Activated naive CD4-positive, alpha-beta T cell treated with anti-CD3 and anti-CD28 coated beads for 36 hours (primary cell): Measurements from ENCODE around the gene ACY1. TPM values are rescaled to one million over a fixed set of nuclear protein-coding genes. Genes with fewer than 3 reads are reported as not detected.
A peak's percentile ranks its signal among the peaks of the same experiment; 100 is the strongest.

ENCODE experiments used
- CTCF ChIA-PET: fragments of 350-600 bp; sonication (Branson Sonifier 250); formaldehyde crosslinking; loops from one replicate; lab custom pipeline; 2021; ENCODE audit warnings: antibody characterized with exemption; lab: Charles Lee
- DNase-seq: peaks from one replicate; pipeline ENCODE4 v3.0.0-alpha.2; 2020
- H3K27ac Mint-ChIP-seq: one replicate; pipeline ENCODE4 v1.8.0; 2021; ENCODE audit warnings: mild to moderate bottlenecking, mixed read lengths
- H3K27me3 Mint-ChIP-seq: one replicate; pipeline ENCODE4 v1.8.0; 2021; ENCODE audit warnings: low read depth, mixed read lengths
- H3K36me3 Mint-ChIP-seq: one replicate; pipeline ENCODE4 v1.8.0; 2021; ENCODE audit warnings: low read depth, mixed read lengths
- H3K4me1 Mint-ChIP-seq: one replicate; pipeline ENCODE4 v1.8.0; 2021; ENCODE audit warnings: low read depth, mixed read lengths
- H3K4me3 Mint-ChIP-seq: one replicate; pipeline ENCODE4 v1.8.0; 2021; ENCODE audit warnings: mild to moderate bottlenecking, moderate library complexity, mixed read lengths
- H3K9me3 Mint-ChIP-seq: one replicate; pipeline ENCODE4 v1.8.0; 2021; ENCODE audit warnings: mixed read lengths
- intact Hi-C: fragments of 100-400 bp; cut with micrococcal nuclease; formaldehyde crosslinking; loops from one replicate; pipeline ENCODE4 v1.15.1; 2023
- total RNA-seq, 2 experiments: library from RNA; stranded (reverse); gene quantifications; one replicate each; pipeline ENCODE4 v1.2.3, GENCODE V29; 2021

Gene ACY1
- total RNA-seq, 2 experiments from 2014 or later = 62.1 to 68.9 TPM

- peaks cover 23% of the 10 kb centered on the region for H3K36me3 Mint-ChIP-seq
- peak; percentile 100 for DNase-seq
- H3K4me1 Mint-ChIP-seq = peaks cover 33% of the 10 kb centered on the region
- CTCF ChIA-PET = interaction anchor here (0.6 to 3.0 kb wide), 21 partner anchors 9 to 1547 kb away, joined by 3 to 27 read pairs (median 4); partner anchors contain the start of genes ABHD14B, ACY1, GPR62 and RPL29
- H3K27ac Mint-ChIP-seq = peak within 1 kb of the TSS; percentile 82
- no peaks in the 10 kb centered on the region for H3K9me3 Mint-ChIP-seq
- no peaks in the 10 kb centered on the region for H3K27me3 Mint-ChIP-seq
- peak within 1 kb of the TSS; percentile 88 for H3K4me3 Mint-ChIP-seq
- intact Hi-C loops = loop anchor here (1.0 to 5.0 kb wide), 13 partner anchors 14 to 551 kb away; partner anchors contain the start of genes ABHD14B, ACY1, ALAS1 and DCAF1
Observed at GRCh38 chr3:51941798-51942602, 41.3 kb upstream of the ACY1 start, which contains the start of the genes PARP3 and RRP9. Gene PARP3 (plus strand): TSS chr3:51942363. CDS start chr3:51943356, 993 bp downstream. Gene RRP9 (minus strand): TSS chr3:51941904. CDS start chr3:51941867, 37 bp downstream.

DNA sequence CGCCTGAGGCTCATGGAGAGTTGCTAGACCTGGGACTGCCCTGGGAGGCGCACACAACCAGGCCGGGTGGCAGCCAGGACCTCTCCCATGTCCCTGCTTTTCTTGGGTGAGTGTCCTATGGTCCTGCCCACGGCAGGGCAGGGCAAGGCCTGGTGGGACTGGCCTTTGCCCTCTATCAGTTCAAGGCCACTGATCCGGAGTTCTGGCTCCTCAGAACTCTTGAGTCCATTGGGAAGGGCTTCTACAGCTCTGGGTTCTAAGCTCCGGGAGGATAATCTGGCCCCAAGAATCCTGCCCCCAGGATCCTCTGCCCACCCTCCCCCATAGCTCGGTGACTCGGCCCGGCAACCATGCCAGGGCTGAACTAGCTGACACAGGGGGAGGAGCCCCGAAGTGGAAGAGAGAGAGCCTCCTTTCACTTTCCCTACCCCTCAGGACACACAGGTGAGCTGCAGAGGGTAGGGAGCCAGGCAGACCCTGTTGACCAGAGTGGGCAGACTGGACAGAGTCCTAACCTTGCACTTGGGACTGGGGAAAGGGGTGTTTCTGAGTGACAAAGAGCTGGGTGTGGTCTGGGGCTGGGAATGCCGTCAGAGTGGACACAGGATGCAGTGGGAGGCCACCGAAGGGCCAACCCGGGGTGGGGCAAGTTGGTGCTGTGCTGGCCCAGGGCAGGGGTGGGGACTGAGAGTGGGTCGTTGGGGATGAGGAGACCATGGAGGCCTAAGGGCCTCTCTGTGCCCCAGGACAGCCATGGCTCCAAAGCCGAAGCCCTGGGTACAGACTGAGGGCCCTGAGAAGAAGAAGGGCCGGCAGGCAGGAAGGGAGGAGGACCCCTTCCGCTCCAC, 40.5 kb upstream of the ACY1 start:
- peak overlapping the region; percentile 82 for H3K27ac Mint-ChIP-seq
- no peaks in the 10 kb centered on the region for H3K27me3 Mint-ChIP-seq
- H3K9me3 Mint-ChIP-seq = no peaks in the 10 kb centered on the region
- H3K4me1 Mint-ChIP-seq = peaks cover 33% of the 10 kb centered on the region
- DNase-seq = peak; percentile 76
- peaks cover 17% of the 10 kb centered on the region for H3K36me3 Mint-ChIP-seq
- peak overlapping the region; percentile 88 for H3K4me3 Mint-ChIP-seq
- CTCF ChIA-PET = interaction anchor here (0.6 to 3.0 kb wide), 18 partner anchors 9 to 469 kb away, joined by 3 to 27 read pairs (median 4); partner anchors contain the start of genes ABHD14B, ACY1, GPR62 and RPL29
- intact Hi-C loops = loop anchor here (1.0 to 5.0 kb wide), 12 partner anchors 13 to 441 kb away; partner anchors contain the start of genes ABHD14B, ACY1, ALAS1 and DCAF1

GRCh38 chr3:51943451-51944391, 39.6 kb upstream of the ACY1 start:
- intact Hi-C loops = loop anchor here (5.0 kb wide), 2 partner anchors 334 to 441 kb away; partner anchors contain the start of genes DCAF1 and WDR82
- H3K4me1 Mint-ChIP-seq = peaks cover 28% of the 10 kb centered on the region
- CTCF ChIA-PET = interaction anchor here (0.6 to 3.0 kb wide), 11 partner anchors 11 to 469 kb away, joined by 3 to 27 read pairs (median 5); partner anchors contain the start of genes ABHD14B, ACY1 and GPR62
- no peaks in the 10 kb centered on the region for H3K27me3 Mint-ChIP-seq
- peak overlapping the region; percentile 88 for H3K4me3 Mint-ChIP-seq
- DNase-seq = no peak
- H3K9me3 Mint-ChIP-seq = no peaks in the 10 kb centered on the region
- peaks cover 10% of the 10 kb centered on the region for H3K36me3 Mint-ChIP-seq
- H3K27ac Mint-ChIP-seq = no peak overlapping the region

GRCh38 chr3:51944451-51945021, 38.8 kb upstream of the ACY1 start:
- Mint-ChIP-seq H3K27me3 (no peaks in the 10 kb centered on the region), H3K36me3 (peaks cover 5% of the 10 kb centered on the region), H3K9me3 (no peaks in the 10 kb centered on the region), H3K4me1 (peaks cover 21% of the 10 kb centered on the region), H3K27ac (no peak overlapping the region), H3K4me3 (no peak overlapping the region)
- intact Hi-C loops = loop anchor here (5.0 kb wide), 2 partner anchors 333 to 442 kb away; partner anchors contain the start of genes DCAF1 and WDR82
- CTCF ChIA-PET = interaction anchor here (1.1 to 1.8 kb wide), 3 partner anchors 10 to 57 kb away, joined by 3 to 6 read pairs (median 5); partner anchors contain the start of gene GPR62
- DNase-seq = no peak

GRCh38 chr3:51945031-51945840, 38.1 kb upstream of the ACY1 start:
- no peak for DNase-seq
- H3K9me3 Mint-ChIP-seq = no peaks in the 10 kb centered on the region

DNA sequence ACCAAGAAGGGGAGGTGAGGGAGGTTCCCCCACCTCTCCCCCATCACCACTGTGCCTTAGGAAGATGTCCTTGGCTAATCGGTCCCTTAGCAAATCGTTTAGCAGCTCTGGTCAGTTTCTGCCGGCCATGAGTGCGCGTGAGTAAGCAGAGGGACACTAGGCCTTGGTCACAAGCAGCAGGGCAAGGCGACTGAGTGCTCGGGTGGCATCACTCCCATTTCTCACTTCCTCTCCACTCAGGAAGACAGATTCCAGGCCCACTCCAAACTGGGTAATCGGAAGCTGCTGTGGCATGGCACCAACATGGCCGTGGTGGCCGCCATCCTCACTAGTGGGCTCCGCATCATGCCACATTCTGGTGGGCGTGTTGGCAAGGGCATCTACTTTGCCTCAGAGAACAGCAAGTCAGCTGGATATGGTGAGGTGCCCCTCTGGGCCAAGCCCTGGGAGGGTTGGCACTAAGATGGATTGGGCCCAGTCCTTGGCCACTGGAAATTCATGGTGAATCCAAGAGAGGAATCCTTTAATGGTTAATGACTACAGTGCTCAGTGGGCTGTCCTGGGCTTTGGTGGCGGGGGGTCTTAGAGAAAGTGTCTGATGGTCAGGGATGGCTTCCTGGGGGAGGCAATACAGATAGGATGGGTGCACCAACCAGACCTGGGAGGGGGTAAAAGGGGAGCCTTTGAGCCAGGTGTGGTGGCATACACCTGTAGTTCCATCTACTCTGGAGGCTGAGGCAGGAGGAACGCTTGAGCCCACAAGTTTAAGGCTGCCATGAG, 37.2 kb upstream of the ACY1 start:
- Mint-ChIP-seq H3K4me3 (no peak overlapping the region), H3K4me1 (peaks cover 6% of the 10 kb centered on the region), H3K27ac (no peak overlapping the region), H3K9me3 (no peaks in the 10 kb centered on the region), H3K27me3 (no peaks in the 10 kb centered on the region), H3K36me3 (peaks cover 1% of the 10 kb centered on the region)
- CTCF ChIA-PET = no interaction called here
- no peak for DNase-seq
- intact Hi-C loops = no loop called here

More at GRCh38 chr3:51945031-51945840, 38.1 kb upstream of the ACY1 start:
- intact Hi-C loops = no loop called here
- Mint-ChIP-seq H3K27me3 (no peaks in the 10 kb centered on the region), H3K4me1 (peaks cover 15% of the 10 kb centered on the region), H3K36me3 (peaks cover 5% of the 10 kb centered on the region), H3K27ac (no peak overlapping the region), H3K4me3 (no peak overlapping the region)
- CTCF ChIA-PET = interaction anchor here (1.1 to 1.8 kb wide), 2 partner anchors 9 to 25 kb away, joined by 3 to 6 read pairs; partner anchors contain the start of gene GPR62

- DNase-seq = no peak
- Mint-ChIP-seq H3K36me3 (no peaks in the 10 kb centered on the region), H3K9me3 (no peaks in the 10 kb centered on the region), H3K4me3 (no peak overlapping the region), H3K27ac (no peak overlapping the region), H3K4me1 (peaks cover 4% of the 10 kb centered on the region), H3K27me3 (no peaks in the 10 kb centered on the region)
- intact Hi-C loops = loop anchor here (1.0 kb wide), 1 partner anchor 48 kb away; no protein-coding TSS in a partner anchor
- CTCF ChIA-PET = no interaction called here
Observed at GRCh38 chr3:51946796-51947195, 36.5 kb upstream of the ACY1 start.

- Mint-ChIP-seq H3K27me3 (no peaks in the 10 kb centered on the region), H3K4me1 (peaks cover 4% of the 10 kb centered on the region), H3K9me3 (no peaks in the 10 kb centered on the region), H3K4me3 (no peak overlapping the region), H3K27ac (no peak overlapping the region), H3K36me3 (no peaks in the 10 kb centered on the region)
- DNase-seq = no peak
- intact Hi-C loops = loop anchor here (1.0 kb wide), 1 partner anchor 47 kb away; no protein-coding TSS in a partner anchor
- CTCF ChIA-PET = no interaction called here
Observed at GRCh38 chr3:51947215-51947900, 36.0 kb upstream of the ACY1 start.

GRCh38 chr3:51948016-51948580, 35.2 kb upstream of the ACY1 start:
- intact Hi-C loops = no loop called here
- Mint-ChIP-seq H3K27ac (no peak overlapping the region), H3K9me3 (no peaks in the 10 kb centered on the region), H3K4me1 (peaks cover under 1% of the 10 kb centered on the region), H3K27me3 (peaks cover 1% of the 10 kb centered on the region), H3K36me3 (no peaks in the 10 kb centered on the region), H3K4me3 (no peak overlapping the region)
- DNase-seq = no peak
- CTCF ChIA-PET = no interaction called here
